ENCODE measurements around the gene NUDT14. TPM values are rescaled to one million over a fixed set of nuclear protein-coding genes. Genes with fewer than 3 reads are reported as not detected.

NUDT14 gene
- total RNA-seq, 2 donors from 2014 or later, result 4.1 to 23.6 TPM

GRCh38 chr14:105156414-105157375 lies 24.4 kb downstream of the NUDT14 start:
- TF ChIP-seq CTCF (IDR thresholded peaks at IDR 0.05), result no peak
- DNase-seq (ENCODE audit: low spot score) (no peak), ATAC-seq (ENCODE audit: insufficient number of reproducible peaks, low FRiP score, low read depth) (no peak)
- Histone ChIP-seq H3K27ac (no peak overlapping the region), H3K9me3 (no peaks in the 10 kb centered on the region), H3K4me1 (ENCODE audit: control insufficient read depth in 1 of 2, low read depth in 2 of 2) (no peaks in the 10 kb centered on the region), H3K27me3 (replicated peaks; ENCODE audit: insufficient read depth) (no peaks in the 10 kb centered on the region), H3K4me3 (no peak overlapping the region), H3K36me3 (no peaks in the 10 kb centered on the region)

DNA sequence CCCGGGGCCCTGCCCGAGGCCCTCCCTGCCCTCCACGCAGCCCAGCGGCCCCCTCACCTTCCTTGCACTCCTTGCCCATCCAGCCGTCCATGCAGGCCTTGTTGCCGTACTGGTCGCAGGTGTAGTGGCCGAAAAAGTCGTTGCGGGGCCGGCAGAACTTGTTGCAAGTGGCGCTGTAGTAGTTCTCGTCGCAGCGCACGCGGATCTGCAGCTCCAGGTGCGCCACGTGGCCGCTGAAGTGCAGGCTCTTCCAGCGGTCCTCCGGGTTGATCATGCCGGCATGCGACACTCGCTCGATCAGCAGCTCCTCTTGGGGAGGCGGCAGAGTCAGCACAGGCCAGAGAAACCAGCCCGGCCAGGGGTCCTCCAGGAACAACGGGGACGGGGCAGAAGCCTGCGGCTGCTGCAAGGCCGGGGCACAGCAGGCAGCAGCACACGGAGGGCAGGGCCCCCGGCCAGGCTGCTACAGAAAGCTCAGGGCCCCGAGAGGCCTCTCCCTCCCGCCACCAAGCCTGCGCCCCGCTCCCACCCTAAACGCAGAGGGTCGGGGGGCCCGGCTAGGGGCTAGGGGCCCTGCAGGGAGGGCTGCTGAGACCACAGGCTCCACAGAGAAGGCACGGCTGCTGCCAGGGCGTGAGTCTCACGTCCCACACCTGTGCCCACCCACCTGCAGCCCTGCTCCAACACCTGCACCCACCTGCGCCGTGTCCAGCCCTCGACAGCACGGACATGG lies 25.3 kb downstream of the NUDT14 start:
- no peak for TF ChIP-seq CTCF (IDR thresholded peaks at IDR 0.05)
- no peaks in the 10 kb centered on the region for H3K27me3 ChIP-seq (replicated peaks; ENCODE audit: insufficient read depth)
- no peak for DNase-seq (ENCODE audit: low spot score)
- no peaks in the 10 kb centered on the region for H3K9me3 ChIP-seq
- no peaks in the 10 kb centered on the region for H3K4me1 ChIP-seq (ENCODE audit: control insufficient read depth in 1 of 2, low read depth in 2 of 2)
- no peak for ATAC-seq (ENCODE audit: insufficient number of reproducible peaks, low FRiP score, low read depth)
- no peak overlapping the region for H3K27ac ChIP-seq
- no peak overlapping the region for H3K4me3 ChIP-seq
- no peaks in the 10 kb centered on the region for H3K36me3 ChIP-seq

- no peak overlapping the region for H3K27ac ChIP-seq
- no peaks in the 10 kb centered on the region for H3K36me3 ChIP-seq
- no peaks in the 10 kb centered on the region for H3K9me3 ChIP-seq
- H3K4me1 ChIP-seq (ENCODE audit: control insufficient read depth in 1 of 2, low read depth in 2 of 2), result no peaks in the 10 kb centered on the region
- no peak overlapping the region for H3K4me3 ChIP-seq
- DNase-seq (ENCODE audit: low spot score), result no peak
- no peak for ATAC-seq (ENCODE audit: insufficient number of reproducible peaks, low FRiP score, low read depth)
- TF ChIP-seq CTCF (IDR thresholded peaks at IDR 0.05), result no peak
- no peaks in the 10 kb centered on the region for H3K27me3 ChIP-seq (replicated peaks; ENCODE audit: insufficient read depth)
Measured at GRCh38 chr14:105155071-105155651, 26.0 kb downstream of the NUDT14 start.

- Histone ChIP-seq H3K9me3 (no peaks in the 10 kb centered on the region), H3K36me3 (no peaks in the 10 kb centered on the region), H3K27ac (no peak overlapping the region), H3K27me3 (replicated peaks; ENCODE audit: insufficient read depth) (no peaks in the 10 kb centered on the region), H3K4me1 (ENCODE audit: control insufficient read depth in 1 of 2, low read depth in 2 of 2) (no peaks in the 10 kb centered on the region), H3K4me3 (no peak overlapping the region)
- no peak for ATAC-seq (ENCODE audit: insufficient number of reproducible peaks, low FRiP score, low read depth)
- no peak for TF ChIP-seq CTCF (IDR thresholded peaks at IDR 0.05)
- no peak for DNase-seq (ENCODE audit: low spot score)
Measured at GRCh38 chr14:105154476-105154871, 26.6 kb downstream of the NUDT14 start.

Data from thoracic aorta (tissue), 2 donors.